GM18511 (cell line): Measurements from ENCODE around the gene DOK7.

ENCODE experiments used
- ATAC-seq: cut with Tn5 transposase; IDR thresholded peaks from one replicate; pipeline ENCODE4 v1.9.1; 2021; ENCODE audit warnings: mild to moderate bottlenecking, moderate library complexity; ENCODE audit not compliant: unreplicated experiment

Gene DOK7, protein sequence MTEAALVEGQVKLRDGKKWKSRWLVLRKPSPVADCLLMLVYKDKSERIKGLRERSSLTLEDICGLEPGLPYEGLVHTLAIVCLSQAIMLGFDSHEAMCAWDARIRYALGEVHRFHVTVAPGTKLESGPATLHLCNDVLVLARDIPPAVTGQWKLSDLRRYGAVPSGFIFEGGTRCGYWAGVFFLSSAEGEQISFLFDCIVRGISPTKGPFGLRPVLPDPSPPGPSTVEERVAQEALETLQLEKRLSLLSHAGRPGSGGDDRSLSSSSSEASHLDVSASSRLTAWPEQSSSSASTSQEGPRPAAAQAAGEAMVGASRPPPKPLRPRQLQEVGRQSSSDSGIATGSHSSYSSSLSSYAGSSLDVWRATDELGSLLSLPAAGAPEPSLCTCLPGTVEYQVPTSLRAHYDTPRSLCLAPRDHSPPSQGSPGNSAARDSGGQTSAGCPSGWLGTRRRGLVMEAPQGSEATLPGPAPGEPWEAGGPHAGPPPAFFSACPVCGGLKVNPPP

DNA sequence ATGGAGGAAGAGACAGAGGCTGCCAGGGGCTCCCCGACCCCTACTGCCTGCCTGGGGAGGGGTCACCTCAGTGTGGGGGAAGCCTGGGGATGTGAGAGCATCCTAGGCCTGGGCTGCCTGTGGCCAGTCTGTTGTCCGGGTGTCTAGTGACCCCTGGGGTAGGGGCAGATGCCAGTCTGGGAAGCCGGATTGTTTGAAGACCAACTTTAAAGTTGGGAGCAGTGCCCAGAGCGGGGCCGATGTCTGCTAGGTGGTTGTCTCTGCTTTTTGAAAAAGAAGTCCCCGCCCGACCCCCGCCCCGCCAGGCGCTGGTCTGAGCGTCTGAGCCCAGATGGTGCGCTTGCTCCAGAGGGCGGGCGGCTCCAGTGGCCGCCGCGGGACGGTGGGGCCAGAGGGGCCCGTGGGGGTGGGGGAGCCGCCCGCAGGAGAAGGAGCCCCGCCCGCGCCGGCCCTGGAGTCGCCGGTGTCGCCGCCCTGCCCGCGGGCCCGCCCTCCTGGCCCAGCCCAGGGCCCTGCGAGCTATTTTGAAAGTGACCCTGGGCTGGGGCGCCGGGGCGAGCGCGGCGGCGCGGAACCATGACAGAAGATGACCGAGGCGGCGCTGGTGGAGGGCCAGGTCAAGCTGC is at the start of gene DOK7:
DOK7 (plus strand) TSS at position 517 of the 626 bp plus-strand sequence; CDS start at position 587, 70 bp downstream.
- ATAC-seq: no peak

DNA sequence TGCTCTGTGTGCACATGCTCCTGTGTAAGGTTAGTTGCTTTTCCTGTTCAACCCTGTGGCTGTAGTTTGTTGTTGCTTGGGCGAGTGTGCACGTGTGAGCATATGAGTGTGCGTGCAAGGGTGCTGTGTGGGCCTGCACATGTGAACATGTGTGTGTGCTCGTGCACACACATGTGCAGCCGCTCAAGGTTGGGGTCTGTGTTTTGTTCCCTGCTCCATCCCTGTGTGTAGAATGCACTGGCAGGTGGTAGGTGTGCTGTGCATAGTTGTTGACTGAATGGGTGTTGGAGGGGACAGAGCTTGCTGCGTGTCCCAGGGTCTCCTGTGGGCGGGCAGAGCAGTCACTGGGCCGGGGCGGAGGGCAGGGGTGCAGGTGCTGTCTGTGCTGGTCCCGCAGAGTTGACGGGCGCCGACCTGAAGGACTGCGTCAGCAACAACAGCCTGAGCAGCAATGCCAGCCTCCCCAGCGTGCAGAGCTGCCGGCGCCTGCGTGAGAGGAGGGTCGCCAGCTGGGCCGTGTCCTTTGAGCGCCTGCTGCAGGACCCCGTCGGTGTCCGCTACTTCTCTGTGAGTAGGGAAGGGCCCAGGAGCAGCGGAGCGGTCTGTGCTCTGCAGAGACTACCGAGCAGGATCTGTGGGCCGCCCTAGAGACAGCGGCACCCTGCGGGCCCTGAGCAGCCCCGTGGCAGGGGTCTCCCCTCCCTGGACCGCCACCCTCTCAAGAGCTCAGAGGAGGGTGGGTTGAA is 49.3 kb upstream of the DOK7 start:
- ATAC-seq: no peak

DNA sequence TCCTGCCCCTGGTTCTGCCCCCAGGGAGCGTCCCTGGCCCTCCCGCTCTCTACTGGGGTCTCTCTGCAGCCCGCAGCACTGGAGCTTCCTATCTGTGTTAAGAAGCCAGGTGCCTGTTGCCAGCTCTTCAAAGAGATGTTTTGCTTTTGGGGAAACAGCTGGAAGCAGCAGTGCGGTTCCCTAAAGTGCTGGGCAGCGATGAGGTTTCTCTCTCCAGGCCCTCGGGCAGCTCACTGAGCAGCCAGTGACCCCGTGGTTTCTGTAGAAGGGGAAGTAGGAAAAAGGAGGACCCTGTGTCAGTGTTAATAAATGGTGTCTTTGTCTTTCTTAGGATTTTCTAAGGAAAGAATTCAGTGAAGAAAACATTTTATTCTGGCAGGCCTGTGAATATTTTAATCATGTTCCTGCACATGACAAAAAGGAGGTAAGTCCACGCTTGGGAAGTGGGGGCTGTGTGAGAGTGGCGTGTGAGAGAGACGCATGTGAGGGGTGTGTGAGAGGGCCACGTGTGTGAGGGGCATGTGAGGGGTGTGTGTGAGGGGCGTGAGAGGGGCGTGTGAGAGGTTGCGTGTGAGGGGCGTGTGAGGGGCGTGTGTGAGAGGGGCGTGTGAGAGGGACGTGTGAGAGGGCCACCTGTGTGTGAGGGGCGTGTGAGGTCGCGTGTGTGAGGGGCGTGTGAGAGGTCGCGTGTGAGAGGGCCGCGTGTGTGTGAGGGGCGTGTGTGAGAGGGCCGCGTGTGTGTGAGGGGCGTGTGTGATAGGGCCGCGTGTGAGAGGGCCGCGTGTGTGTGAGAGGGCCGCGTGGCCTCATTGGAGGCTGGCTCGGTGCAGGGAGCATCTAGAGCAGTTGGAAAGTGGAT is 48.5 kb upstream of the DOK7 start:
- ATAC-seq: no peak

DNA sequence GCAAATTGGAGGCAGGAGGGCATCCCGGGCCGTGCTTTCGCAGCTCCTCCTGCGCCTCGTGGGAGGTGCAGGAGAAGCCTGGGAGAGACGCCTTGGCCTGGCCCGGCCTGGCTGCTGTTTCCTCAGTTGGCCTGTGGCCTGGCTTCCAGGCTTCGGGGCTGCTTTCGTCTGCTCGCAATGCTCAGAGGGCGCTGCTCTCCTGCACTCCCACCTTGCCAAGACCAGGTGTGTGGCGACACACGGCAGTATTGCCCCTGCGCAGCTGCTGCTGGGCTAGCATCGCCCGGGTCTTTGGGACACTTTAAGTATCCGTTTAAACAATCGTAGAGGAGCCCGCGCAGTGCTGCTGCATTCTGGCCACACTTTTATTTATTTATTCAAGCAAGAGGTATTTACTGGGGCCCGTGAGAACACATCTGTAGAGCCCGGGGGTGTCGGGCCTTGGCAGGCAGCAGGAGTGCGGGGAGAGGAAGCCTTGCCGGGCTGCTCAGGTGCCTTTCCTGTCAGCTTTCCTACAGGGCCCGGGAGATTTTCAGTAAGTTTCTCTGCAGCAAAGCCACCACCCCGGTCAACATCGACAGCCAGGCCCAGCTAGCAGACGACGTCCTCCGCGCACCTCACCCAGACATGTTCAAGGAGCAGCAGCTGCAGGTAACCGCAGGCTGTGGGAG is 47.5 kb upstream of the DOK7 start:
- no peak for ATAC-seq

DNA sequence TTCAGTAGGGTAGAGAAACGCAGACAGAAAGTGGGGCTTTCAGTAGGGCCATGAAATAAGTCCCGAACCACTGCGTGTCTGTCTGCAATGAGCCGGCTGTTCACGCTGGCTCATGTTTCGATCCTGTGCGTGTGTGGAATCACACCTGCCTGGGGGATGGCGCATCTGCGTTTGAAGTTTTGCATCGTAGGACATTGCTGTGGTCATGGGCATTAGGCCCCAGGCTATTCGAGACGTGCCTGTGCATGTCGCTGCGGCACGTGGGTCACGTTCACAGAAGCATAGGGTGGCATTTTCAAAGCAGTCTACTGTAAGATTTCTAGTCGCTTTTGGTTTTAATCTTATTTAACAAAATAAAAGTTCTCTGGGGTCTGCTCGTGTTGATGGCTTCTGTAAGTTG is 46.8 kb upstream of the DOK7 start:
- ATAC-seq: no peak

DNA sequence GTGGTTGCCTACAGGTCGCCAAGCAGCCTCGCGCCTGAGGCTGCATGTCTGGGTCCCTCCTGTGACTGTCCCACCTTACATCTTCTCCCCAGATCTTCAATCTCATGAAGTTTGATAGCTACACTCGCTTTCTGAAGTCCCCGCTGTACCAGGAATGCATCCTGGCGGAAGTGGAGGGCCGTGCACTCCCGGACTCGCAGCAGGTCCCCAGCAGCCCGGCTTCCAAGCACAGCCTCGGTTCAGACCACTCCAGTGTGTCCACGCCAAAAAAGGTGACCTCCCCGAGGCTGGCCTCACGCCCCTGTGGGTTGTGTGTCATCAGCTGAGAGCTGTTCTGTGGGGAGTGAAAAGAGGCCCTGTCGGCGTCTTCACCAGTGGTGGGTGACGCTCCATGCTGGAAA is 46.3 kb upstream of the DOK7 start:
- no peak for ATAC-seq

DNA sequence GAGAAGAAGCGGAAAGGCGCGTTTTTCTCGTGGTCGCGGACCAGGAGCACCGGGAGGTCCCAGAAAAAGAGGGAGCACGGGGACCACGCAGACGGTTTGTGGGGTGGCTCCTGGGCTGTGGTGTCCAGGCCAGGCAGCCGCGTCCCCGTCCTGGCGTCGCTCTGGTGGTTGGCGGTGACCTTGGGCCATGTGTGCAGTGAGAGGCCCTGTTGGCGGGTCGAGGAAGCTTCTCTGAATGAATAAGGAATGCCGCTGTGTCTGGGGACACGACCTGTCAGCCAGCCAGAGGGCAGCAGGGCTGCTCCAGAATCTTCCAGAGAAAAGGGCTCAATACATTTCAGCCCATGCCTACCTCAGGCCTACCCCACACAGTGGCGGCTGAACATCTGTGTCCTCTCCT is 45.7 kb upstream of the DOK7 start:
- ATAC-seq: no peak

DNA sequence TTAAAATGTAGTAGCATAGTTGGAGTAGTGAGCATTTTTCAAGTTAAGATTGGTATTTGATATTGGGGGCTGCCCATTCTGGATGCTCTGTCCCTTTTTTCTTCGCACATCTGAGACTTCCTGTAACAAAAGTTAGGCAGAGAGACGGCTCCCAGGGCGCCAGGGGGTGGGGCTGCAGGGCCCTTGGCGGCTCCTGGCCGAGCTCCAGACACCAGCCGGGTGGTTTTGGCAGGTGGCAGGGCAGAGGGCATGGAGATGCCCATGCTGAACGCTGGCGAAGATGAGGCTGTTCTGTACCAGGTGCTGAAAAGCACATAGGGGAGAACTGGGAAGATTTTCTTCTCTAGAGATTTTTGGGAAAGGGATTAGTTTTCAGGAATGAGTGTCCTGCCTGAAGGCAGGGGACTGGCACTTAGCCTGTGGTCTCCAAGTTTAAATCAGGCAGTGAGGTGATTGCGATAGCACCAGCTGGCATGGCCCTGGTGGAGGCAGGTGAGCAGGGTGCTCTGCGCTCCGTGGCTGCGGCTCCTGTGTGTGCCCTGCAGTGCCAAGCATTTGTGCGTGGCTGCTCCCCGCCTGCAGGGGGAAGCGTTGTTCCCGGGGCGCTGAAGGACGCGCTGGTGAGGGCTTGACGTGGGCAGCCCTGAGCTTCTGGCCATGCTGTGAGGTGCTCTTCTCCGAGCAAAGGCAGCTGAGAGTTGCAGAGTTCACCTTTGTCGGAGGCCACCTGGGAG is 44.9 kb upstream of the DOK7 start:
- ATAC-seq: no peak

DNA sequence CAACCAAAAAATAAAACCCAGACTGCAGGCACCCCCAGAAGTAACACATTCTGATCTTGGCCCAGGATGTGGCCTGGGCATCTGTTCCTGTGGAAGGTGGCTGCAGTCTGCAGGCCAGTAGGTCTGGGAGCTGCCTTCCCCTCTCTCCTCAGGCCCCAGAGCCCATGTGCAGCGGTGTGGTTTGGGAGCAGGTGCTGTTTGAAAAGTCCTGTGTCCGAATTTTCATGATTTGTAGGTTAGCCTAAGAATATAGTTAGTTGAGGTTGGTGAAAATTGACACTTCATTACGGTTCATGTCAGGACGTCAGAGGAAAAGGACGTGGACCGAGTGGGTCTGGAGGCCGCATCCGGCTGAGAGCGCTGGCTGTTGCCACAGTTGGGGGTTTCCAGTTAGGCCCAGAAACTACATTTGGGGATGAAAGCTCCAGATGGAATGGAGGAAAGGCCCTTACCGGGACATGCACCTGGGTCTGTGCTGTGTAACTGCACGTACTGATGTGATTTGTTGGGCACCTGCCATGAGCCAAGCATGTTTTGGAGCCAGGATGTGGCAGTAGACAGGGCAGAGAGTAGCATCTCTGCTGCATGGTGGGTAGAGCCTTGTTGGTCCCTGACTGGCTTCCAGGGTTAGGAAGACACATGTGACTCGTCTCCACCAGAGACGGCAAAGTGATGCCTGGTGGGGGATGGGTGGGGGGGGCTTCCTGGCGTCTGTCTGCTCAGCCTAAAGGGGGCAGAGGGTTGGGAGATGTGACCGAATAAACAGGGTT is 43.1 kb upstream of the DOK7 start:
- ATAC-seq: no peak

DNA sequence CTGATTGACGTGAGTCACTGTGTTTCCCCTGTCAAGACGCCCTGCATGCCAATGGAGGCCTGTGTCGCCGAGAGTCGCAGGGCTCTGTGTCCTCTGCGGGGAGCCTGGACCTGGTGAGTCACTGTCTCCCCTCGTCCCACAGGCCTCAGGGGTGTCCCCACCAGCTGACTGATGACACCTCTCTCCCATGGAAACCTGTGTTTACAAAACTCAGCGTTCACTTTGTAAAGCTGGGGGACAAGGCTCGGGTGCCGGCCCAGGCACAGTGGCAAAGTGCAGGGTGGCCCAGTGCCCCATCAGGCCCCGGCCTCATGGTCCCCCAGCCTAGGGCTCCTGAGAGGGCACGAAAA is 42.5 kb upstream of the DOK7 start:
- ATAC-seq: no peak

DNA sequence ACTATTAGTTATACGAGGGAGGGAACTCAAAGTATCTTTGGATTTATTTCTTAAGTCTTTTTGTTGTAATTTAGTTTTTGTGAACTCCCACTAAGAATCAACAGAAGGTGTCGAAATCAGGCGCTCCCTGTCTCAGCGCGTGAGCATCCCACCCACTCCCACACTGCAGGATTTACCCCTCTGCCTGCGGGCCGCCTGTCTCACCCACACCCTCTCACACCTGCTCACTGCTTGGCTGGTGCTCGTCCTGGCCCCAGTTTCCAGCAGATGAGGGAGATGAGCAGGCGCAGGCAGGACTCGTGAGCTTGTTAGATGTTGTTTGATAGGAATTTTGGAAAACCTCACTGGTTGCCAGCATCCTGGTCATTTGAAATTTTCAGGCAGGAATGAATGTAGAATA is 42.1 kb upstream of the DOK7 start:
- no peak for ATAC-seq

DNA sequence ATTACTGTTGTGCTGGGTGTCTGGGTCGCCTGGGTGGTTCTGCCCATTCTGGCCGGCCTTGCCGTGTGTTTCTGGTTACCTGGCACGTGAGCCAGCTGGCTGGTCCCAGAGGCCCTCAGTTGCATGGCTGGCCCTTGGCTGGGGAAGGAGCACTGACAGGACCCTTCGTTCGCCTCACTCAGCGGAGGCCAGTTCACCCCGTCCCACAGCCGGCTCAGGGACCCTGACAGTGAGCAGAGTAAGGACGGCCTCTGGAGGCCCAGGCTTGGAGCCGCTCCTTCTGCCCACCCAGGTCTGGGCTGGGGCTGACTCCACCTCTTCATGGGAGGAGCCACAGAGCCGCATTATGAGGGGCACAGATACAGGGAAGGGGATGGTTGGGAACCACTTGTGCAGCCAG is 41.6 kb upstream of the DOK7 start:
- ATAC-seq: no peak

DNA sequence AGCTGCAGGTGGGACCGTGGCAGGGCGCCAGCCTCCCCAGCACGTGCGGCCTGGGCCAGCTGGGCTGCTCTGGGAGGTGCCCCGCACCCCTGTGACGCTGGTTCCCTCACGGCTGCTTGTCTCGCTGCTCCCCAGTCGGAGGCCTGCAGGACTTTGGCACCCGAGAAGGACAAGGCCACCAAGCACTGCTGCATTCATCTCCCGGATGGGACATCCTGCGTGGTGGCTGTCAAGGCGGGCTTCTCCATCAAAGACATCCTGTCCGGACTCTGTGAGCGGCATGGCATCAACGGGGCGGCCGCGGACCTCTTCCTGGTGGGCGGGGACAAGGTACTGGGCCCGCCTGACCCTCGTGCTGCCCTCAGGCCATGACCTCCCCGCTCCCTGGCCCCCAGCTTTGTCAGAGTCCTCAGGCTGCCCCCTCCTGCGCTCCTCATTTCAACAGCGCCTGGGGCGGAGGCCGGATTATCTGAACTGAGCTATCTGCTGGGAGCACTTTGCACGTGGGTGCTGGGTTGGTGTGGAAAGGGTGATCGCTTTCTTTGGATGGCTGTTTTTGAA is 40.8 kb upstream of the DOK7 start:
- ATAC-seq: no peak

DNA sequence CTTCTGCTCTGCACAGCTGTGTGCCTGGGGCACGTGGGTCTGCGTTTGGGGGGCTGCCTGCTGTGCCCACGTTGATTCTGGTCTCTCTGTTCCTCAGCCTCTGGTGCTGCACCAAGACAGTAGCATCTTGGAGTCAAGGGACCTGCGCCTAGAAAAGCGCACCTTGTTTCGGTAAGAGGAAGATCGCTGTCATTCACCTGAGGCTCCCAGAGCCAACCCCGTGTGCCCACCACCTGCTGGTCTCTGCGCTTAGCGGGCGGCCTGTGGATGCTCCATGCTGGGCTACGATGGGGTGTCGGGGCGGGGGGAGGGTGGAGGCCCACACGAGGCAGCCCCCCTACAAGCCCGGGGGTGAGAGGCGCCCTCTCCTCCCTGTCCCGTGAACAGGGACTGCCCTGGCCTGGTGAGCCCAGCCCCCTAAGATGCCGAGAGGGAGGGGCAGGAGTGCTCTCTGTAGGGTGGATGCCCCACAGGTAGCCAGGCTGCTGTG is 40.3 kb upstream of the DOK7 start:
- no peak for ATAC-seq

DNA sequence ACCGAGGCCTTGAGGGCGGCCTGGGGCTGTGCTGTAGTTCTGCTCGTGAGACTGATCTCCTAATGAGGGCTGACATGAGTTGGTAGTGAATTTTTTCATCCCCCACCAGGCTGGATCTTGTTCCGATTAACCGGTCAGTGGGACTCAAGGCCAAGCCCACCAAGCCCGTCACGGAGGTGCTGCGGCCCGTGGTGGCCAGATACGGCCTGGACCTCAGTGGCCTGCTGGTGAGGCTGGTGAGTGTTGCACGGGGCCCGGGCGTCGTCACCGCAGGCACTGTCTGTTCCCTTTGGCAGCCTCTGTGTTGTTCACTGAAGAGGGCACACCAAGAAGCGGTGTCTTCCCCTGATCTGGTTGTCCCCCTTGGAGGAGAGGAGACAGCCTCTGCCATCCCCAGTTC is 39.7 kb upstream of the DOK7 start:
- no peak for ATAC-seq

DNA sequence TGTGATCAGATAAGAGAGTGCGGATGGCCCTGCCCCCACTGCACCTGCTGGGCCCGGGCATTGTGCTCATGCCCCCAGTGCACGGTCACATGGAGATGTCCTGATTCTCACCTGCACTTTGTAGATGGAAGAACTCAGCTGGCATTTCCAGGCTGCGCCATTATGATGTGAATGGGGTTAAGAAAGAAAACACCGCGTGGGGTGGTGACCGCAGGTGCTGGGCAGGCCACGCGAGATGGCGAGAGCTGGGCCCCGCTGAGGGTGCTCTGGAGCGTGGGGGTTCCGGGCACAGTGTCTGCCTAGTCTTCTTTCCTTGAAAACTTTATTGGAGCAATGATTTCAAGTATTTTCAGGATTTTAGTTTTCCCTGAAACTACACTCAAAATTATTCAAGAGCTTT is 39.2 kb upstream of the DOK7 start:
- no peak for ATAC-seq

DNA sequence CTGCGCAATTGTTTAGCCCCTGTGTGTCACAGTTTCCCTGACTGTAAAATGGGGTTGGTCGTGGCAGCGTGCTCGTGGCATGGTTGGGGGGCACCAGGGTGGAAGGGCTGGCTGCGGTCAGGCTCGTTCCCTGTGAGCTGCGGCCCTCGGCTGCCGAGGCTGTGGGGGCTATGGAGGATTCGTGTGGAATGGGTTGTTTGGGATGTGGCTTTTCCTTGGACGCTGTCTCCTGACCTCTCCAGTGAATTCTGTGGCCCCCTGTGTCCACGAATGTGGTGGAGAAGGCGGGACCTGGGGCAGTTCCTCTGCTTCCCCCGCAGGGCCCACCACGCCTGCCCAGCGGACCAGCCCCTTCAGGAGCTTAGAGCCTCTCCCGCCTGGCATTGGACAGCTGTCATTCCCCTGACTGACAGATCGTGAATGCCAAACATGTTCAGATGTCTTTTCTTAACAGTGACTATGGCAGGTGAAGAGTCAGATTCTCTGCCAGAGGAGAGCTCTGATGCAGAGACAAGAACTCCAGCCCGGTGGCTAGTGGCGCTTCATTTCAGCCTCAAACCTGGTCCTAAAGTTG is 38.5 kb upstream of the DOK7 start:
- ATAC-seq: no peak

DNA sequence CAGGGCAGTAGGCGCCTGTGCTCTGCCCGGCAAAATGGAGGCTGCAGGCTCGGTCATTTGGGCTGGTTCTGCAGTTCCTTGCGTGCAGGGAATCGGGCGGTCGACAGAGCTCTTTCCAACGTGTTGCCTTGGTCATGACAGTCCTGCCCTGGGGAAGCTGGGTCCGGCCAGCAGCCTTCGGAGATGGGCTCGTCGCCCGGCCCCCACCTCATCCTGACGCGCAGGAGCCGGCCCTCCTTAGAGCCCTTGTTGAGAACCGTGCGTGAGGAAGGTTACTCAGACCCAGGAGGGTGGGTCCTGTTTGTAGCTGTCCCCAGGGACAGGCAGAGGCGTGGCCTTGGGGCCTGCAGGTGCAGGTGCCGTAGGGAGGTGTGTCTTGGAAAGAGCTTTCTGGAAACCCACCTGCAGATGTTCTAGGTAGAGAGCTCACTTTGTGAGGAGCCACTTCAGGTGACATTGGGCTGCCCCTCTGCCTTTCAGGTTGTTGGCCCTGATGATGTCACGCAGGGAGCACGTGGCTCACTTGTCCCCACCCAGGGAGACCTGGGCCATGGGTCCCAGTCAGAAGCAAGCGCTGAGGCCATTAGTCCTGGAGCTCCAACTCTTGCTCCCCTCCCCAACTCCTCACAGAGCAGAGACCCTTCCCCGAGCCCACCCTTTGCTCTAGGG is 36.5 kb upstream of the DOK7 start:
- ATAC-seq: no peak
